Activated CD4-positive, alpha-beta memory T cell treated with anti-CD3 and anti-CD28 coated beads for 36 hours (primary cell): ENCODE data around the gene CNOT6L. TPM values are rescaled to one million over a fixed set of nuclear protein-coding genes. Genes with fewer than 3 reads are reported as not detected.

Experiments used
- CTCF ChIA-PET: fragments of 350-600 bp; sonication (Branson Sonifier 250); formaldehyde crosslinking; loops from one replicate; lab custom pipeline; 2021; ENCODE audit warnings: antibody characterized with exemption, inconsistent platforms; lab: Charles Lee
- POLR2A ChIA-PET: fragments of 350-600 bp; sonication (Branson Sonifier 250); formaldehyde crosslinking; loops from one replicate; lab custom pipeline; 2021; ENCODE audit warnings: antibody characterized with exemption; lab: Charles Lee
- DNase-seq: peaks from one replicate; pipeline ENCODE4 v3.0.0-alpha.2; 2020
- H3K27ac Mint-ChIP-seq: one replicate; pipeline ENCODE4 v1.8.0; 2021; ENCODE audit warnings: mixed read lengths
- H3K27me3 Mint-ChIP-seq: one replicate; pipeline ENCODE4 v1.8.0; 2021; ENCODE audit warnings: mixed read lengths
- H3K36me3 Mint-ChIP-seq: one replicate; pipeline ENCODE4 v1.8.0; 2021; ENCODE audit warnings: mixed read lengths
- H3K4me1 Mint-ChIP-seq: one replicate; pipeline ENCODE4 v1.8.0; 2021; ENCODE audit warnings: low read depth, mixed read lengths
- H3K4me3 Mint-ChIP-seq: one replicate; pipeline ENCODE4 v1.8.0; 2021; ENCODE audit warnings: mild to moderate bottlenecking, mixed read lengths
- H3K9me3 Mint-ChIP-seq: one replicate; pipeline ENCODE4 v1.8.0; 2021; ENCODE audit warnings: mixed read lengths
- intact Hi-C: fragments of 100-400 bp; cut with micrococcal nuclease; formaldehyde crosslinking; loops from one replicate; pipeline ENCODE4 v1.15.1; 2023
- total RNA-seq, 2 experiments: library from RNA; stranded (reverse); gene quantifications; one replicate each; pipeline ENCODE4 v1.2.3, GENCODE V29; 2021

Gene CNOT6L
- total RNA-seq, 2 experiments from 2014 or later: 106 to 111 TPM

DNA sequence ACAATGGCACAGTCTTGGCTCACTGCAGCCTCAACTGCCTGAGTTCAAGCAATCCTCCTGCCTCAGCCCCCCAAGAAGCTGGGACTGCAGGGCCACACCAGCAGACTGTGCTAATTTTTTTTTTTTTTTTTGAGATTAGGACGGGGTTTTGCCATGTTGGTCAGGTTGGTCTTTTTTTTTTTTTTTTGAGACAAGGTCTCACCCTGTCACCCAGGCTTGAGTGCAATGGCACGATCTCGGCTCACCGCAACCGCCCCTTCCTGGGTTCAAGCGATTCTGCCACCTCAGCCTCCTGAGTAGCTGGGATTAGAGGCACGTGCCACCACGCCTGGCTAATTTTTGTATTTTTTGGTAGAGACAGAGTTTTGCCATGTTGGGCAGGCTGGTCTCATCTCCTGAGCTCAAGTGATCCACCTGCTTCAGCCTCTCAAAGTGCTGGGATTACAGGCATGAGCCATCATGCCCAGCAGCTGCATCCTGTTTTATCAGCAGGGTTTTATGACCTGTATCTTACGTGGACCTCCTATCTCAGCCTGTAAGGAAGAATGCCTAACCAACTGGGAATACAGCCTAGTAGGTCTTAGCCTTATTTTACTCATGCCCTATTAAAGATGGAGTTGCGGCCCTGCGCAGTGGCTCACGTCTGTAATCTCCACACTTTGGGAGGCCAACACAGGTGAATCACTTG is 30.3 kb upstream of the CNOT6L start:
- no peaks in the 10 kb centered on the region for H3K27me3 Mint-ChIP-seq
- POLR2A ChIA-PET: interaction anchor here (0.7 to 2.5 kb wide), 3 partner anchors 11 to 29 kb away, joined by 3 to 7 read pairs (median 3); no protein-coding TSS in a partner anchor
- no peak overlapping the region for H3K4me3 Mint-ChIP-seq
- no peak for DNase-seq
- H3K27ac Mint-ChIP-seq: no peak overlapping the region
- no peaks in the 10 kb centered on the region for H3K9me3 Mint-ChIP-seq
- H3K36me3 Mint-ChIP-seq: peaks cover 3% of the 10 kb centered on the region
- intact Hi-C loops: no loop called here
- peaks cover 42% of the 10 kb centered on the region for H3K4me1 Mint-ChIP-seq
- CTCF ChIA-PET: interaction anchor here (0.9 kb wide), 1 partner anchor 12 kb away, joined by 3 read pairs; no protein-coding TSS in a partner anchor

DNA sequence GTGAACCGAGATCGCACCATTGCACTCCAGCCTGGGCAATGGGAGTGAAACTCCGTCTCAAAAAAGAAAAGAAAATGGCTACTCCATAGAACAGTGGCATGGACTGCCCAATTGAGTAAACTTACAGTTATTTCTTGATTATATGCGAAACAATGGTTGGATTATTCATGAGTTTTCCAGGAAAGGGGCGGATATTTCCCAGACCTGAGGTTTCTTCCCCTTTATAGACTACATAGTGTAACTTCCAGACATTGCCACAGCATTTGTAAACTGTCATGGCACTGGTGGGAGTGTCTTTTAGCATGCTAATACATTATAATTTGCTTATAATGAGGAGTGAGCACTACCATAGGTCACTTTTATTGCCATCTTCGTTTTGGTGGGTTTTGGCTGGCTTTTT is 29.3 kb upstream of the CNOT6L start:
- Mint-ChIP-seq H3K4me3 (no peak overlapping the region), H3K36me3 (peaks cover 3% of the 10 kb centered on the region), H3K27me3 (no peaks in the 10 kb centered on the region), H3K27ac (no peak overlapping the region), H3K9me3 (no peaks in the 10 kb centered on the region), H3K4me1 (peaks cover 42% of the 10 kb centered on the region)
- CTCF ChIA-PET: no interaction called here
- no peak for DNase-seq
- intact Hi-C loops: no loop called here
- POLR2A ChIA-PET: interaction anchor here (0.7 kb wide), 1 partner anchor 28 kb away, joined by 3 read pairs; no protein-coding TSS in a partner anchor

DNA sequence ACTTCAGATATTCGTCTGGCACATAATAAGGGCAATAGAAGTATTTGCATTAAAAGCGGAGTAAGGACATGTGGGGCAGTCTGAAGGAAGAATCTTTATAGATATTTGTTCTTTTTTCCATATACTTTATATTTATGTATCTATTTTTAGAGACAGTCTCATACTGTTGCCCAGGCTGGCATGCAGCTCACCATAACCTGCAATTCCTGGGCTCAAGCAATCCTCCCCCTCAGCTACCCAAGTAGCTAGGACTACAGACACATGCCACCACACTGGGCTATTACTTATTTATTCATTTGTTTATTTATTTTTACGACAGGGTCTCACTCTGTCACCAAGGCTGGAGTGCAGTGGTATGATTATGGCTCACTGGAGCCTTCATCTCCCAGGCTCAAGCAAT is 26.8 kb upstream of the CNOT6L start:
- Mint-ChIP-seq H3K27me3 (no peaks in the 10 kb centered on the region), H3K4me3 (peak overlapping the region; percentile 12), H3K27ac (peak overlapping the region; percentile 83), H3K36me3 (peaks cover 3% of the 10 kb centered on the region), H3K4me1 (peaks cover 25% of the 10 kb centered on the region), H3K9me3 (no peaks in the 10 kb centered on the region)
- CTCF ChIA-PET: interaction anchor here (1.3 kb wide), 1 partner anchor 15 kb away, joined by 4 read pairs; no protein-coding TSS in a partner anchor
- no peak for DNase-seq
- intact Hi-C loops: loop anchor here (1.0 kb wide), 3 partner anchors 8 to 25 kb away; no protein-coding TSS in a partner anchor
- POLR2A ChIA-PET: interaction anchor here (1.2 to 3.1 kb wide), 2 partner anchors 16 to 28 kb away, joined by 4 to 14 read pairs; partner anchors contain the start of gene MRPL1

GRCh38 chr4:77845400-77845799 is 26.2 kb upstream of the CNOT6L start:
- Mint-ChIP-seq H3K4me3 (peak overlapping the region; percentile 12), H3K36me3 (peaks cover 3% of the 10 kb centered on the region), H3K9me3 (no peaks in the 10 kb centered on the region), H3K27ac (peak overlapping the region; percentile 83), H3K4me1 (peaks cover 25% of the 10 kb centered on the region), H3K27me3 (no peaks in the 10 kb centered on the region)
- intact Hi-C loops: loop anchor here (1.0 kb wide), 3 partner anchors 9 to 24 kb away; no protein-coding TSS in a partner anchor
- CTCF ChIA-PET: interaction anchor here (1.3 kb wide), 1 partner anchor 16 kb away, joined by 4 read pairs; no protein-coding TSS in a partner anchor
- POLR2A ChIA-PET: interaction anchor here (1.2 to 3.1 kb wide), 3 partner anchors 17 to 28 kb away, joined by 4 to 14 read pairs (median 6); partner anchors contain the start of gene MRPL1
- DNase-seq: no peak

- ChIA-PET CTCF (no interaction called here), POLR2A (interaction anchor here (1.0 to 3.1 kb wide), 4 partner anchors 9 to 24 kb away, joined by 5 to 14 read pairs (median 6); partner anchors contain the start of gene MRPL1)
- H3K36me3 Mint-ChIP-seq: peaks cover 3% of the 10 kb centered on the region
- intact Hi-C loops: no loop called here
- H3K9me3 Mint-ChIP-seq: no peaks in the 10 kb centered on the region
- H3K27ac Mint-ChIP-seq: peak overlapping the region; percentile 60
- H3K4me1 Mint-ChIP-seq: peaks cover 25% of the 10 kb centered on the region
- H3K27me3 Mint-ChIP-seq: no peaks in the 10 kb centered on the region
- H3K4me3 Mint-ChIP-seq: no peak overlapping the region
- no peak for DNase-seq
Measured at GRCh38 chr4:77844363-77844762, 25.2 kb upstream of the CNOT6L start.

GRCh38 chr4:77843628-77844027 is 24.5 kb upstream of the CNOT6L start:
- H3K27ac Mint-ChIP-seq: peak overlapping the region; percentile 60
- CTCF ChIA-PET: no interaction called here
- no peaks in the 10 kb centered on the region for H3K9me3 Mint-ChIP-seq
- H3K27me3 Mint-ChIP-seq: no peaks in the 10 kb centered on the region
- no peak overlapping the region for H3K4me3 Mint-ChIP-seq
- DNase-seq: no peak
- POLR2A ChIA-PET: interaction anchor here (1.0 to 3.1 kb wide), 4 partner anchors 10 to 24 kb away, joined by 5 to 14 read pairs (median 6); partner anchors contain the start of gene MRPL1
- intact Hi-C loops: no loop called here
- peaks cover 25% of the 10 kb centered on the region for H3K4me1 Mint-ChIP-seq
- peaks cover 3% of the 10 kb centered on the region for H3K36me3 Mint-ChIP-seq

DNA sequence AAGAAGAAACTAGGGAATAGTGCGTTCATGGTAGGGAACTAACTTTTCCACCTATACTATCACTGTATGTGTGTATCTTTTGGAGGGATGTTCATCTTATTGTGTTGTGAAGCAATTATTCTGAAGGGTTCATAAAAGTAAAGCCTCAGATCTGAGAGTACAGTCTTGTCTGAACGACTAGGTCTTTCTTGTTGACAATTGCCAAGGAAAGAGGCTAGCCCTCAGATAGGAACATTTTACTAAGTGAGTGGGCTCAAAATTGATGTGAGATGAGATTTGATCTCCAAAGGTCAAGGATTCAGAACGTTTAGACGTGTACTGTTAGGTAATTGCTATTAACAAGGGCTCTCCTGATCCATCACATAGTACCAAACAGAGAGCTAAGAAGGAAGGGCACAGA is 15.2 kb upstream of the CNOT6L start:
- no peak for DNase-seq
- no peaks in the 10 kb centered on the region for H3K27me3 Mint-ChIP-seq
- no peaks in the 10 kb centered on the region for H3K9me3 Mint-ChIP-seq
- peaks cover 8% of the 10 kb centered on the region for H3K4me1 Mint-ChIP-seq
- no peaks in the 10 kb centered on the region for H3K36me3 Mint-ChIP-seq
- H3K27ac Mint-ChIP-seq: no peak overlapping the region
- CTCF ChIA-PET: no interaction called here
- no peak overlapping the region for H3K4me3 Mint-ChIP-seq
- POLR2A ChIA-PET: no interaction called here
- intact Hi-C loops: no loop called here

DNA sequence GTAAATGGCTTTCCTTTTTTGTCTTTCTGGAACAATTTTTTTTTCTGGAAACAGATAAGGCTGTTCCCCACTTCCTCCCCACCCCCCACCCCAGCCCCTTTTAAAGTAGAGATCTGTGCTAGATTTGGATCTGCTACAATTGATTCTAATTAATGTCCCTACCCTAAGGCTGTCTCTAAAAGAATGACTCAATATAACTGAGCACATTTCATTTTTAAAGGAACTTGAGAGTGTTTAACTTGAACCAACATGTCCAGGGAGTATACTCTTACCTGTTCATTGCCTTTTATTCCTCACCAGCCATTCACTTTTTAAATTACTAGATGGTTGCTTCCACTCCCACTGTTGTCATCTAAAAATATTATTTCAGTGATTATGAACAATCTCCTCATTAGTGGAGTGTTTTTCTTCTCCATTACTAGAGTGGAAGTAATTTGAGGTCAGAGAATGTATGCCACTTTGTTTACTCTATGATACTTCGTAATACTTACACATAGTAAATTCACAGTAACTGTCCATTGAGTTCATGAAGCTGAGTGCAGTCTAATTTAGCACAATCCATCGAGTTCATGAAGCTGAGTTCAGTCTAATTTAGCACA is 14.1 kb upstream of the CNOT6L start:
- Mint-ChIP-seq H3K4me3 (no peak overlapping the region), H3K9me3 (no peaks in the 10 kb centered on the region), H3K27ac (no peak overlapping the region), H3K27me3 (no peaks in the 10 kb centered on the region), H3K4me1 (peaks cover 11% of the 10 kb centered on the region), H3K36me3 (no peaks in the 10 kb centered on the region)
- intact Hi-C loops: no loop called here
- ChIA-PET POLR2A (no interaction called here), CTCF (no interaction called here)
- DNase-seq: no peak

DNA sequence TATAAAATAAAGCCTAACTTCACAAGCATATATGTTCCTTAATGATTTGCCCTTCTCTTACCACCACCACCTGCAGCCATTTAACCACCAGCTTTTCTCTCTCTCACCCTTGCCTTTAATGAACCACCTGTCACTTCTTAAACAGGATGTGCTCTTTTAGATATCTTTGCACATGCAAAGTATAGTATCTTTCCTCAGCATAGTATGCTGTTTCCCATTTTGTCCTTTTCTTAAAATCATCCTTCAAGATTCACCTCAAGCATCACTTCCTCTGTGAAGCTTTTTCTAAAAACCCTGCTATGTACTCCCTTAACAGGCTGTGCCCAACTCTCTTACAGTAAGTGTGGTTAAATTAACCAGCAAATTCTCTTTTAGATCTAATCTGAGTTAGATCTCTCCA is 8.2 kb upstream of the CNOT6L start:
- no peak for DNase-seq
- H3K27me3 Mint-ChIP-seq: no peaks in the 10 kb centered on the region
- peaks cover 37% of the 10 kb centered on the region for H3K4me1 Mint-ChIP-seq
- H3K4me3 Mint-ChIP-seq: no peak overlapping the region
- H3K9me3 Mint-ChIP-seq: no peaks in the 10 kb centered on the region
- ChIA-PET CTCF (interaction anchor here (1.2 to 1.9 kb wide), 2 partner anchors 9 to 26 kb away, joined by 3 to 4 read pairs; no protein-coding TSS in a partner anchor), POLR2A (interaction anchor here (1.5 kb wide), 1 partner anchor 35 kb away, joined by 6 read pairs; the partner anchor contains the start of gene MRPL1)
- H3K27ac Mint-ChIP-seq: peak overlapping the region; percentile 71
- intact Hi-C loops: loop anchor here (10.0 kb wide), 1 partner anchor 753 kb away; the partner anchor contains the start of gene CCNI
- no peaks in the 10 kb centered on the region for H3K36me3 Mint-ChIP-seq

- intact Hi-C loops: loop anchor here (10.0 kb wide), 1 partner anchor 751 kb away; the partner anchor contains the start of gene CCNI
- ChIA-PET POLR2A (interaction anchor here (1.5 kb wide), 1 partner anchor 36 kb away, joined by 6 read pairs; the partner anchor contains the start of gene MRPL1), CTCF (interaction anchor here (1.1 to 1.9 kb wide), 3 partner anchors 8 to 30 kb away, joined by 3 to 4 read pairs (median 3); no protein-coding TSS in a partner anchor)
- Mint-ChIP-seq H3K27ac (peak overlapping the region; percentile 71), H3K36me3 (no peaks in the 10 kb centered on the region), H3K4me3 (no peak overlapping the region), H3K4me1 (peaks cover 45% of the 10 kb centered on the region), H3K27me3 (no peaks in the 10 kb centered on the region), H3K9me3 (no peaks in the 10 kb centered on the region)
- no peak for DNase-seq
Measured at GRCh38 chr4:77826275-77826674, 7.1 kb upstream of the CNOT6L start.

GRCh38 chr4:77821775-77822174 is 2.6 kb upstream of the CNOT6L start:
- H3K9me3 Mint-ChIP-seq: no peaks in the 10 kb centered on the region
- H3K4me3 Mint-ChIP-seq: peak overlapping the region; percentile 97
- H3K4me1 Mint-ChIP-seq: peaks cover 40% of the 10 kb centered on the region
- intact Hi-C loops: loop anchor here (1.0 to 10.0 kb wide), 5 partner anchors 24 to 747 kb away; partner anchors contain the start of gene CCNI
- ChIA-PET POLR2A (interaction anchor here (2.8 to 6.0 kb wide), 2 partner anchors 31 to 39 kb away, joined by 28 to 229 read pairs; partner anchors contain the start of gene MRPL1), CTCF (no interaction called here)
- H3K27ac Mint-ChIP-seq: peak overlapping the region; percentile 94
- peaks cover 2% of the 10 kb centered on the region for H3K27me3 Mint-ChIP-seq
- H3K36me3 Mint-ChIP-seq: peaks cover 15% of the 10 kb centered on the region
- DNase-seq: peak; percentile 64
